Effector memory CD4-positive, alpha-beta T cell (primary cell): ENCODE data around the gene MYDGF.

Experiments
- DNase-seq, 3 donors: peaks; one replicate each; pipeline ENCODE4 v3.0.0-alpha.2; 2020
- H3K27ac ChIP-seq: 2 replicates; pipeline ENCODE4 v1.7.0; 2013; ENCODE audit warnings: mild to moderate bottlenecking, low read length, moderate library complexity; ENCODE audit not compliant: insufficient read depth, poor library complexity, severe bottlenecking
- H3K27me3 ChIP-seq: replicated peaks from 2 replicates; pipeline ENCODE4 v1.7.0; 2013; ENCODE audit warnings: mild to moderate bottlenecking, low read length; ENCODE audit not compliant: insufficient read depth, control insufficient read depth, poor library complexity, severe bottlenecking
- H3K36me3 ChIP-seq: 2 replicates; pipeline ENCODE4 v1.7.0; 2013; ENCODE audit warnings: mild to moderate bottlenecking, low read length, moderate library complexity; ENCODE audit not compliant: control insufficient read depth, insufficient read depth
- H3K4me1 ChIP-seq: 2 replicates; pipeline ENCODE4 v1.7.0; 2013; ENCODE audit warnings: low read length, mild to moderate bottlenecking; ENCODE audit not compliant: control insufficient read depth, insufficient read depth, poor library complexity, severe bottlenecking
- H3K4me3 ChIP-seq: 2 replicates; pipeline ENCODE4 v1.7.0; 2013; ENCODE audit warnings: low read length, low read depth, mild to moderate bottlenecking; ENCODE audit not compliant: insufficient read depth, poor library complexity, severe bottlenecking
- H3K9me3 ChIP-seq: 2 replicates; pipeline ENCODE4 v1.7.0; 2013; ENCODE audit warnings: mild to moderate bottlenecking, low read length, moderate library complexity; ENCODE audit not compliant: control insufficient read depth

Gene MYDGF

GRCh38 chr19:4701557-4701956 lies 31.4 kb upstream of the MYDGF start:
- Histone ChIP-seq H3K27me3 (no peaks in the 10 kb centered on the region), H3K4me1 (no peaks in the 10 kb centered on the region), H3K36me3 (peaks cover 78% of the 10 kb centered on the region), H3K9me3 (no peaks in the 10 kb centered on the region), H3K27ac (no peak overlapping the region), H3K4me3 (no peak overlapping the region)
- no peak for DNase-seq

GRCh38 chr19:4700693-4700970 lies 30.5 kb upstream of the MYDGF start:
- Histone ChIP-seq H3K4me1 (no peaks in the 10 kb centered on the region), H3K9me3 (no peaks in the 10 kb centered on the region), H3K36me3 (peaks cover 80% of the 10 kb centered on the region), H3K27me3 (no peaks in the 10 kb centered on the region), H3K4me3 (no peak overlapping the region), H3K27ac (no peak overlapping the region)
- DNase-seq, result no peak

- peaks cover 80% of the 10 kb centered on the region for H3K36me3 ChIP-seq
- no peak for DNase-seq
- no peaks in the 10 kb centered on the region for H3K4me1 ChIP-seq
- H3K27ac ChIP-seq, result no peak overlapping the region
- H3K4me3 ChIP-seq, result no peak overlapping the region
- H3K9me3 ChIP-seq, result no peaks in the 10 kb centered on the region
- H3K27me3 ChIP-seq, result no peaks in the 10 kb centered on the region
Observed at GRCh38 chr19:4699826-4700692, 29.9 kb upstream of the MYDGF start.

- H3K9me3 ChIP-seq, result no peaks in the 10 kb centered on the region
- H3K27ac ChIP-seq, result no peak overlapping the region
- DNase-seq, result no peak
- H3K27me3 ChIP-seq, result no peaks in the 10 kb centered on the region
- H3K4me3 ChIP-seq, result no peak overlapping the region
- peaks cover 90% of the 10 kb centered on the region for H3K36me3 ChIP-seq
- H3K4me1 ChIP-seq, result no peaks in the 10 kb centered on the region
Observed at GRCh38 chr19:4697304-4697703, 27.2 kb upstream of the MYDGF start.

GRCh38 chr19:4695224-4695731 lies 25.1 kb upstream of the MYDGF start:
- H3K27me3 ChIP-seq, result no peaks in the 10 kb centered on the region
- peaks cover 83% of the 10 kb centered on the region for H3K36me3 ChIP-seq
- DNase-seq, result no peak
- H3K4me3 ChIP-seq, result no peak overlapping the region
- H3K9me3 ChIP-seq, result no peaks in the 10 kb centered on the region
- no peaks in the 10 kb centered on the region for H3K4me1 ChIP-seq
- no peak overlapping the region for H3K27ac ChIP-seq

GRCh38 chr19:4694211-4694987 lies 24.3 kb upstream of the MYDGF start:
- Histone ChIP-seq H3K27ac (no peak overlapping the region), H3K9me3 (no peaks in the 10 kb centered on the region), H3K36me3 (peaks cover 83% of the 10 kb centered on the region), H3K4me1 (no peaks in the 10 kb centered on the region), H3K4me3 (no peak overlapping the region), H3K27me3 (no peaks in the 10 kb centered on the region)
- no peak for DNase-seq

- Histone ChIP-seq H3K4me3 (no peak overlapping the region), H3K27ac (no peak overlapping the region), H3K9me3 (no peaks in the 10 kb centered on the region), H3K36me3 (peaks cover 86% of the 10 kb centered on the region), H3K4me1 (no peaks in the 10 kb centered on the region), H3K27me3 (no peaks in the 10 kb centered on the region)
- DNase-seq, result no peak
Observed at GRCh38 chr19:4693471-4694121, 23.5 kb upstream of the MYDGF start.

GRCh38 chr19:4693078-4693350 lies 22.9 kb upstream of the MYDGF start:
- Histone ChIP-seq H3K4me3 (no peak overlapping the region), H3K9me3 (no peaks in the 10 kb centered on the region), H3K36me3 (peaks cover 86% of the 10 kb centered on the region), H3K27ac (no peak overlapping the region), H3K27me3 (no peaks in the 10 kb centered on the region), H3K4me1 (no peaks in the 10 kb centered on the region)
- DNase-seq, result no peak

- H3K27ac ChIP-seq, result no peak overlapping the region
- H3K36me3 ChIP-seq, result peaks cover 84% of the 10 kb centered on the region
- DNase-seq, result no peak
- H3K4me1 ChIP-seq, result no peaks in the 10 kb centered on the region
- no peak overlapping the region for H3K4me3 ChIP-seq
- H3K9me3 ChIP-seq, result no peaks in the 10 kb centered on the region
- H3K27me3 ChIP-seq, result no peaks in the 10 kb centered on the region
Observed at GRCh38 chr19:4692251-4693077, 22.3 kb upstream of the MYDGF start.
